Breast epithelium (tissue), 3 donors: ENCODE measurements around the gene PRKCD.

Experiments used
- CTCF ChIP-seq, 3 donors: fragments of 450-650 bp; IDR thresholded peaks; one replicate each; pipeline ENCODE4 v1.5.1; 2016 to 2017; ENCODE audit warnings: antibody characterized with exemption in 3 of 3, mild to moderate bottlenecking in 3 of 3, moderate library complexity in 3 of 3
- POLR2A ChIP-seq: fragments of 450-650 bp; IDR thresholded peaks from one replicate; pipeline ENCODE4 v1.6.1; 2016; ENCODE audit warnings: antibody characterized with exemption, mild to moderate bottlenecking, moderate library complexity
- POLR2AphosphoS5 ChIP-seq, 3 donors: sonication (generic); formaldehyde crosslinking; IDR thresholded peaks; one replicate each; pipeline ENCODE4 v1.6.1; 2017; ENCODE audit warnings: antibody characterized with exemption in 3 of 3

- TF ChIP-seq CTCF (IDR thresholded peaks at IDR 0.05) (no peak), POLR2A (no peak), POLR2AphosphoS5 (IDR thresholded peaks at IDR 0.05) (no peak)
These were observed 26.4 kb downstream of the PRKCD start for GRCh38 chr3:53187430-53187829.
